ENCODE results near the gene ATP10B.

Gene ATP10B

GRCh38 chr5:160651692-160652645, 200.0 kb downstream of the ATP10B start:
- Histone ChIP-seq H3K36me3 (ENCODE audit: control insufficient read depth, insufficient read depth, low read length) (no peaks in the 10 kb centered on the region), H3K9ac (no peak overlapping the region), H2AFZ (no peak overlapping the region), H3K4me3 (ENCODE audit: low read depth, low read length) (no peak overlapping the region), H3K27me3 (ENCODE audit: control insufficient read depth, insufficient read depth, low read length) (no peaks in the 10 kb centered on the region), H3K9me3 (ENCODE audit: control insufficient read depth, low read length) (no peaks in the 10 kb centered on the region), H3K4me2 (ENCODE audit: low read length) (no peak overlapping the region), H3K79me2 (no peaks in the 10 kb centered on the region), H3K27ac (no peak overlapping the region), H3K4me1 (no peaks in the 10 kb centered on the region)
- no peak for TF ChIP-seq CTCF (IDR thresholded peaks at IDR 0.05)

- no peak overlapping the region for H3K9ac ChIP-seq
- TF ChIP-seq CTCF (IDR thresholded peaks at IDR 0.05) = no peak
- no peaks in the 10 kb centered on the region for H3K4me1 ChIP-seq
- H3K9me3 ChIP-seq (ENCODE audit: control insufficient read depth, low read length) = no peaks in the 10 kb centered on the region
- H2AFZ ChIP-seq = no peak overlapping the region
- H3K79me2 ChIP-seq = no peaks in the 10 kb centered on the region
- H3K27me3 ChIP-seq (ENCODE audit: control insufficient read depth, insufficient read depth, low read length) = no peaks in the 10 kb centered on the region
- no peak overlapping the region for H3K27ac ChIP-seq
- H3K36me3 ChIP-seq (ENCODE audit: control insufficient read depth, insufficient read depth, low read length) = no peaks in the 10 kb centered on the region
- no peak overlapping the region for H3K4me3 ChIP-seq (ENCODE audit: low read depth, low read length)
- no peak overlapping the region for H3K4me2 ChIP-seq (ENCODE audit: low read length)
Observed at GRCh38 chr5:160649304-160649703, 202.7 kb downstream of the ATP10B start.

GRCh38 chr5:160646033-160646432, 206.0 kb downstream of the ATP10B start:
- Histone ChIP-seq H3K36me3 (ENCODE audit: control insufficient read depth, insufficient read depth, low read length) (no peaks in the 10 kb centered on the region), H3K79me2 (no peaks in the 10 kb centered on the region), H3K4me2 (ENCODE audit: low read length) (no peak overlapping the region), H3K27ac (no peak overlapping the region), H2AFZ (no peak overlapping the region), H3K4me1 (no peaks in the 10 kb centered on the region), H3K9me3 (ENCODE audit: control insufficient read depth, low read length) (no peaks in the 10 kb centered on the region), H3K9ac (no peak overlapping the region), H3K4me3 (ENCODE audit: low read depth, low read length) (no peak overlapping the region), H3K27me3 (ENCODE audit: control insufficient read depth, insufficient read depth, low read length) (no peaks in the 10 kb centered on the region)
- TF ChIP-seq CTCF (IDR thresholded peaks at IDR 0.05) = no peak

GRCh38 chr5:160643616-160644240, 208.3 kb downstream of the ATP10B start:
- TF ChIP-seq CTCF (IDR thresholded peaks at IDR 0.05) = no peak
- no peak overlapping the region for H3K27ac ChIP-seq

More at GRCh38 chr5:160643616-160644240, 208.3 kb downstream of the ATP10B start:
- Histone ChIP-seq H2AFZ (no peak overlapping the region), H3K9ac (no peak overlapping the region), H3K36me3 (ENCODE audit: control insufficient read depth, insufficient read depth, low read length) (no peaks in the 10 kb centered on the region), H3K4me3 (ENCODE audit: low read depth, low read length) (no peak overlapping the region), H3K4me1 (no peaks in the 10 kb centered on the region), H3K9me3 (ENCODE audit: control insufficient read depth, low read length) (no peaks in the 10 kb centered on the region), H3K4me2 (ENCODE audit: low read length) (no peak overlapping the region), H3K27me3 (ENCODE audit: control insufficient read depth, insufficient read depth, low read length) (no peaks in the 10 kb centered on the region), H3K79me2 (no peaks in the 10 kb centered on the region)
